Uterus (tissue), 4 donors: ENCODE measurements around the gene POLE. TPM values are rescaled to one million over a fixed set of nuclear protein-coding genes. Genes with fewer than 3 reads are reported as not detected.

Experiments
- DNase-seq, 2 donors: peaks; one replicate each; pipeline ENCODE4 v3.0.0-alpha.2; 2019 to 2020
- H3K27ac ChIP-seq, 2 donors: fragments of 200-600 bp; sonication (generic); 1 replicate in 1 of 2; 2 replicates in 1 of 2; pipeline ENCODE4 v1.5.1; 2016 to 2018
- H3K27me3 ChIP-seq, 2 donors: fragments of 200-600 bp; sonication (generic); one replicate each; pipeline ENCODE4 v1.5.1; 2018 to 2019; ENCODE audit warnings: control low read depth in 1 of 2
- H3K36me3 ChIP-seq, 2 donors: fragments of 200-600 bp; sonication (generic); one replicate each; pipeline ENCODE4 v1.5.1; 2019; ENCODE audit warnings: control low read depth in 1 of 2
- H3K4me1 ChIP-seq, 2 donors: fragments of 200-600 bp; sonication (generic); one replicate each; pipeline ENCODE4 v1.5.1; 2018 to 2019; ENCODE audit warnings: control low read depth in 1 of 2
- H3K4me3 ChIP-seq, 2 donors: fragments of 200-600 bp; sonication (generic); 1 replicate in 1 of 2; 2 replicates in 1 of 2; pipeline ENCODE4 v1.5.1; 2018 to 2019; ENCODE audit warnings: mild to moderate bottlenecking in 1 of 2
- H3K9me3 ChIP-seq, 2 donors: fragments of 200-600 bp; sonication (generic); one replicate each; pipeline ENCODE4 v1.5.1; 2019; ENCODE audit warnings: control low read depth in 1 of 2
- CTCF ChIP-seq, 4 experiments: fragments of 200-600 bp in 2 of 4; fragments of 450-650 bp in 2 of 4; sonication (generic) in 2 of 4; IDR thresholded peaks; one replicate each; pipeline ENCODE4 v1.5.1; 2016 to 2019; ENCODE audit warnings: antibody characterized with exemption in 4 of 4, mild to moderate bottlenecking in 2 of 4, moderate library complexity in 1 of 4
- POLR2A ChIP-seq, 2 donors: fragments of 450-650 bp; IDR thresholded peaks; one replicate each; pipeline ENCODE4 v1.6.1; 2016; ENCODE audit warnings: antibody characterized with exemption in 2 of 2, mild to moderate bottlenecking in 1 of 2, moderate library complexity in 1 of 2
- intact Hi-C: fragments of 100-400 bp; cut with DNase I; formaldehyde crosslinking; loops from one replicate; pipeline ENCODE4 v1.15.1; 2023; ENCODE audit warnings: low total_unique reads
- total RNA-seq, 4 donors: library from RNA; depleted of rRNA in 3 of 4; stranded (reverse); fragments of >200 nt in 3 of 4; gene quantifications; one replicate each; pipeline versions ENCODE4 v1.1.0 to v1.2.4, GENCODE V29; 2014 to 2023
- donor health status: DM: yes; HTN: yes; CAD: no.

POLE gene
- total RNA-seq, 4 donors from 2014 or later: 7.7 to 71.3 (median 28.8) TPM

- no peaks in the 10 kb centered on the region for H3K4me1 ChIP-seq
- no peaks in the 10 kb centered on the region for H3K36me3 ChIP-seq
- DNase-seq: no peak
- intact Hi-C loops: no loop called here
- H3K27me3 ChIP-seq: no peaks in the 10 kb centered on the region
- TF ChIP-seq POLR2A (IDR thresholded peaks at IDR 0.05): no peak
- TF ChIP-seq CTCF (IDR thresholded peaks at IDR 0.05): no peak
- no peaks in the 10 kb centered on the region for H3K9me3 ChIP-seq
- H3K27ac ChIP-seq: no peak overlapping the region
- no peak overlapping the region for H3K4me3 ChIP-seq
Observed at GRCh38 chr12:132629330-132629729, 57.8 kb downstream of the POLE start.

GRCh38 chr12:132625731-132626430, 61.3 kb downstream of the POLE start:
- Histone ChIP-seq H3K27me3 (no peaks in the 10 kb centered on the region), H3K36me3 (no peaks in the 10 kb centered on the region), H3K4me3 (no peak overlapping the region), H3K27ac (no peak overlapping the region), H3K4me1 (peaks cover 5 to 9% of the 10 kb centered on the region in 2 donors), H3K9me3 (no peaks in the 10 kb centered on the region)
- no peak for DNase-seq
- intact Hi-C loops: no loop called here
- TF ChIP-seq CTCF (IDR thresholded peaks at IDR 0.05) (no peak), POLR2A (IDR thresholded peaks at IDR 0.05) (no peak)

GRCh38 chr12:132624910-132625630, 62.1 kb downstream of the POLE start:
- Histone ChIP-seq H3K9me3 (no peaks in the 10 kb centered on the region), H3K27ac (no peak overlapping the region), H3K4me1 (peaks cover 5 to 9% of the 10 kb centered on the region in 2 donors), H3K27me3 (no peaks in the 10 kb centered on the region), H3K4me3 (no peak overlapping the region), H3K36me3 (no peaks in the 10 kb centered on the region)
- DNase-seq: no peak
- intact Hi-C loops: no loop called here
- TF ChIP-seq CTCF (IDR thresholded peaks at IDR 0.05) (no peak), POLR2A (IDR thresholded peaks at IDR 0.05) (no peak)

- intact Hi-C loops: no loop called here
- H3K27me3 ChIP-seq: peaks cover 3 to 5% of the 10 kb centered on the region in 2 donors
- no peak overlapping the region for H3K27ac ChIP-seq
- no peaks in the 10 kb centered on the region for H3K36me3 ChIP-seq
- H3K4me1 ChIP-seq: peaks cover 5 to 9% of the 10 kb centered on the region in 2 donors
- DNase-seq: no peak
- no peaks in the 10 kb centered on the region for H3K9me3 ChIP-seq
- TF ChIP-seq POLR2A (IDR thresholded peaks at IDR 0.05) (no peak), CTCF (IDR thresholded peaks at IDR 0.05) (no peak)
- H3K4me3 ChIP-seq: no peak overlapping the region
Observed at GRCh38 chr12:132624186-132624855, 62.8 kb downstream of the POLE start.
